Activated CD8-positive, alpha-beta memory T cell treated with anti-CD3 and anti-CD28 coated beads for 48 hours (primary cell): ENCODE results near the gene PNMA6F.

ENCODE experiments used
- DNase-seq, 3 experiments: peaks; one replicate each; pipeline ENCODE4 v3.0.0-alpha.2; 2020; ENCODE audit warnings: low read depth in 2 of 3, low spot score in 2 of 3

PNMA6F gene

GRCh38 chrX:153321381-153322124 lies at the start of gene PNMA6F:
Gene PNMA6F, minus strand, starts transcription at chrX:153321767. Its CDS starts 1,093 bp downstream, at chrX:153320674.
- DNase-seq = no peak

GRCh38 chrX:153371256-153371655 lies 49.7 kb upstream of the PNMA6F start:
- no peak for DNase-seq

- no peak for DNase-seq
Observed at GRCh38 chrX:153370293-153371055, 48.9 kb upstream of the PNMA6F start.

DNA sequence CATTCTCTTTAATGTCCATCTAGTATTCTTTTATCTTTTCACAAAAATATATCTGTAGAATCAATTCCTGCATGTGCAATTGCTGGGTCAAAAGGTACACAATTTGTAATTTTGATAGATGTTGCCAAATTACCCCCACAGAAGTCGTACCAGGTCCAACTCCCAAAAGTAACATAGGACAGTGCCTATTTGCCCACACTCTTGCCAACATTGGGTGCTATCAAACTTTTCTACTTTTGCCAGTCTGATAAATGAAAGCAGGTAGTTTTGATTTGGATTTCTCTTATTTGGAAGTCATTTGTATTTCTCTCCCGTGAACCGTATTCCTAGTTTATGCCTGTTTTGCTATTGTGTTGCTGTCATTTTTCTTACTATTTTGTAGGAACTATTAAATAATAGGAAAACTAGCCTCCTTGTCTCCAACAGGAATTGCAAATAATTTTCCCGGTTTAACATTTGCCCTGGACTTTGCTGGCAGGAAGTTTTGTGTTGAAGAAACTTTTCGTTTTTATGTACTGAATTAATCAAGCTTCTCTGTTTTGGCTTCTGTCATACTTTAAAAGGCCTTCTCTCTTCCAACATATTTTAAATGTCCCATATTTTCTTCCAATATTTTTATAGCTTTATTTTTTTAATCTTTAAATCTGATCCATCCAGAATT lies 45.4 kb upstream of the PNMA6F start:
- DNase-seq = no peak

DNA sequence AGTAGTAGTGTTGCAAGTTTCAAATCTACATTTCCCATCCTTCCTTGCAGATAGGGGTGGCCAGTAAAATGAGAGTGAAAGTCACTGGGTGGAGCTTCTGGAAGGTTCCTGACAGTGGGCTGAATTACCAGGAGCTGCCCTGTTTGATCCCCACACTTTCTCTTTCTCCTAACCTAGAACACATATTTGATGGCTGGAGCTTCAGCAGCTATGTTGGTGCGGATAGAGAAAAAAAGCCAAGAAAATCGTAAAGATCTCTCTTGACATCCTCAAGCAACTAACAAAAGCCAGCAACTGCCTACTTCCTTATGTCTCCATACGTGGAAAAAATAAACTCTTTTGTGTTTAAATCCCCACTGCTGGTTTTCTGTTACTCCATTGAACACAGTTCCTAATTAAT lies 44.6 kb upstream of the PNMA6F start:
- DNase-seq = no peak

GRCh38 chrX:153365670-153366069 lies 44.1 kb upstream of the PNMA6F start:
- no peak for DNase-seq

DNA sequence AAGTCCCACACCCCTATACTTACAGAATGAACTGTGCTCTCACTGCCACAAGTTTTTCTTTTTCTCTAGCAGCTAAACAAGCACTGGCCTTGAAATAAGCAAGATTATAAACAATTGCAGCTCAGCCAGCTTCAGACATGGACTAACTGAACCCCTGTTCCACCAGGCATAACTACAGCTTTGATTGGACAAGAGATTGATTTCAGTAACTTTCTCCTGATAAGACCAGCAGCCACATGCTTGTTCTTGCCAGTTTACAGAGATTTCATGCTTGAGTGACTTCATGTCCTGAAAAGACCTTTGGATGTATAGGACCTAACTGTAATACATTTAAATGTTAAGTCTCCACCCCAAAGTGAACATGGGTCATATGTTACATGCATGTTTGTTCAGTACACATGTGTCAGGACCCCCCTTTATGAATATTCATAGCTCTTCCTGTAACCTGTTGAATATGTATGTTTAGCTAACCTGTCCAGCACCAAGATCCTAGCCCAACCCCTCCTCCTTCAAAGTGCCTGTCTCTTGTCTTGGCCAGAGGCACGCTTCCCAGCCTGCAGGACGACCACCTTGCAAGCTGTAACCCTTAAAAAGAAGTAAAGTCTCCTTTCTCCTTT lies 40.3 kb upstream of the PNMA6F start:
- no peak for DNase-seq

DNA sequence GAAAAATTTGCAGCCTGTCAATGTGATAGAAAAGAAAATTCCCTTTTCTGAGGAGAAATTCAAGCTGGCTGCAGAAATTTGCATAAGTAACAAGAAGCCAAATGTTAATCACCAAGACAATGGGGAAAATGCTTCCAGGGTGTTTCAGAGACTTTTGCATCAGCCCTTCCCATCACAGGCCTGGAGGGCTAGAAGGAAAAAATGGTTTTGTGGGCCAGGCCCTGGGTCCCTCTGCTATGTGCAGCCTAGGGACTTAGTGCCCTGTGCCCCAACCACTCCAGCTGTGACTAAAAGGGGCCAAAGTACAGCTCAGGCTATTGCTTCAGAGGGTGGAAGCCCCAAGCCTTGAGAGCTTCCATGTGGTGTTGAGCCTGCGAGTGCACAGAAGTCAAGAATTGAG lies 36.3 kb upstream of the PNMA6F start:
- no peak for DNase-seq

DNA sequence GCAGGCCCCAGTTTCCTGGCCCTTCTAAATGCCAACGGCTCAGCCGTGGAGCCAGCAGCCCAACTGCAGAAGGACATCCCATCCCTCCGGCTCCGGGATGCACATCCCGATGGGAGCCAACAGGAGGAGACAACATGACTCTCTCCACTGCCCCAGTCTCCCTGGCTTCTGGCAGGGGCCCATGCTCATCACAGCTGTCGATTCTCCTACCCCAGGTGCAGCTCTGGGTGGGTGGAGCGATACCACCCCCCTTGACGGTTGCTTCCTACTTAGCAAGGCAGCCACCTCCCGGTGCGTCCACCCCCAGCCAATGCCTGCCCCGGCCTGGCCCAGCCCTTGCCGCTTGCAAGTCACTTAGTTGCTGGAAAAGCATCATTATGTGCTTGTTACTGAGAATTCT lies 31.8 kb upstream of the PNMA6F start:
- no peak for DNase-seq

DNA sequence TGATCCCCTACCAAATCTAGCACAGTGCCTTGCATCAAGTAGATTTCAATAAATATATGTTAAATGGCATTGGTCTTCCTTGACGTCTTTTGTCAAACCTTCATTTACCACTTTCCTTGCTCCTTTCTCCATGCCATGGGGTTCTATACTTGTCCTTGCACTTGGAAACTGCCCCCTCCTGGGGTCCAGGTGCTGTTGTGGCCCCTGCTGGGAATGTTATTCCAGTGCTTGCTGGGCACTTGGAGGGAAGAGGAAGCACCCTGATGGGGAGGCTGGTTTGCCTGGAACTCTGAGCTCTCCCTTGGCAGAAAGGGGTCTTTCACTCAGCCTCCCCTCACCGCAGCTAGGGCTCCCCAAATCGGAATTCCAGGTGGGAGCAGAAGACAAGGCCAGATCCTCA lies 31.3 kb upstream of the PNMA6F start:
- DNase-seq = no peak

GRCh38 chrX:153351981-153352380 lies 30.4 kb upstream of the PNMA6F start:
- no peak for DNase-seq

- no peak for DNase-seq
Observed at GRCh38 chrX:153349952-153350351, 28.4 kb upstream of the PNMA6F start.

DNA sequence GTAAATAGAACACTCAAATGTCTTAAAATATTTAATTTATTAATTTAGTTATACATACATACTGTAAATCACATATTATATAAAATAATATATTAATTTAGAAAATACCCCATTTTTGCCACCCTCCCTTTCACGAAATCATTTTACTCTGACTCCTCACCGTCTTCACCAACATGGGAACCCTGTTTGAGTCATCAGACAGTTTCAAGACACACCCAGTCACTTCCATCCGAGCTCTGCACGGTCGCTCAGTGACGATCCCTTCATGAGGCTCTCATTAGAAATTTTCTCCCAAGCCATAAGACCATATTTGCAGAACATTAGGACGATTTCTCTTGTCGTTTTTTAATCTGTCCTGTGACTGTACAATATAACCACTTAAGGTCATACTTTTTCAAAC lies 26.9 kb upstream of the PNMA6F start:
- no peak for DNase-seq

DNA sequence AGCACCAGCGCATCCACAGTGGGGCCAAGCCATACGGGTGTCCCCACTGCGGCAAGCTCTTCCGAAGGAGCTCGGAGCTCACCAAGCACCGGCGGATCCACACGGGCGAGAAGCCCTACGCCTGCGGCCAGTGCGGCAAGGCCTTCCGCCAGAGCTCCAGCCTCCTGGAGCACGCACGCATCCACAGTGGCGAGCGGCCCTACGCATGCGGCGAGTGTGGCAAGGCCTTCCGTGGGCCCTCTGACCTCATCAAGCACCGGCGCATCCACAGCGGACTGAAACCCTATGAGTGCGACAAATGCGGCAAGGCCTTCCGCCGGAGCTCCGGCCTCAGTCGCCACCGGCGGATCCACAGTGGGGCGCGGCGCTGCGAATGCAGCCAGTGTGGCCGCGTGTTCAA lies 26.0 kb upstream of the PNMA6F start:
- DNase-seq = no peak

GRCh38 chrX:153343674-153344073 lies 22.1 kb upstream of the PNMA6F start:
- DNase-seq = no peak

GRCh38 chrX:153342762-153343558 lies 21.4 kb upstream of the PNMA6F start:
- DNase-seq = no peak

- no peak for DNase-seq
Observed at GRCh38 chrX:153340111-153340510, 18.5 kb upstream of the PNMA6F start.

DNA sequence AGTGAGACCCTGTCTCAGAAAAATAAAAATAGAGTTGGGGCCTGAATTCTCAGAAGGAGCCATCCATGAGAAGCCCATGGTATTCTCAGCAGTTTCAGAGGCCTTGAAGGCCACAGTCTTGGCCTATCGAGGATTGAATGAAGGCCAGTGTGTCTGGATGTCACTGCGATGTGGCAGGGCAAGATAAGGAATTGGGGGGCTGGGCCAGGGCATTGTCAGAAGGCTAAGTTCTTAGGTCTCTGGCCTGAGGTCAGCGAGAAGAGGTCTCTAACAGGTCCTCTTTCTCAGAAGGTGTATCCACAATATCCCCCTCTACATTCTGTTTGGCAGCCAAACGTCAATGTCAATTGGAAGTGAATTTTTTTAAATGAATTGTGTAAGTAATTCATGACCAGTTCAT lies 18.1 kb upstream of the PNMA6F start:
- no peak for DNase-seq

DNA sequence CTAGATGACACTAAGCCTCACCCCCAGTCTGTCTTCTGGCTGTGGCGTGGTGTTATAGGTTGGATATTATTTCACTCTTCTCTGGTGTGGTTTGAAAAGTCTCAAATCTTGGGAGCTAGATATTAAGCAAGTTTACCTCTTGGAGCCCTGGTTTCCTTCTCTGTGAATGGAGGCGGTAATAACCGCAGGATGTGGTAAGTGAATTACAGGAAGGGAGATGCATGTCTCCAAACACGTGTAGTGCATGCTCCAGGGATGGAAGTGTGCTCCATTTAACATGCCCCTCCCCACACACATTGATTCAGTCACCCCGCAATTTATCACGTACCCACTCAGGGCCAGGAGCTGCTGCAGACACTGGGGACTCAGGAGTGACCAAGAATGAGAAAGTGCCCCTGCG lies 17.3 kb upstream of the PNMA6F start:
- no peak for DNase-seq

DNA sequence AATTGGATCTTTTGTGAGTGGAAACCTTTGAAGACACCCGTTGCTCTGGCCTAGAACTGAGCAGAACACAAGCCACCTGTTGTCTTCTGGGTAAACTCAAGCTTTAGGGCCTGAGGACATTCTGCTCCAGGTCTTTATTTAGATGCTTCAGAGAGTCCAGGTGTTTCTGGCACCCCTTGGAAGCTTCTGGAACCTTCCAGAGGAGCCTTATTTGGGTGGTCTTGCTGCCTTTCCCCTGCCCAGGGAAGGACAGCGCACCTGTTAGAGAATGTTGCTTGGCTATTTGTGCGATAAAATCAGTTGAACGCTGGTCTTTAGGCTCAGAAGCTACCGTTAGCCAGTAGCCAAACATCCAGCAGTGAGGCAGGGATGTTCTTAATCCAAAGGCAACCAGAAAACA lies 15.4 kb upstream of the PNMA6F start:
- DNase-seq = no peak
